Fibroblast of lung (primary cell): Measurements from ENCODE around the gene EPC2. TPM values are rescaled to one million over a fixed set of nuclear protein-coding genes. Genes with fewer than 3 reads are reported as not detected.

Experiments
- DNase-seq, 2 donors: peaks; one replicate each; pipeline versions ENCODE4 v3.0.0 to v3.0.0-alpha.2; 2010; ENCODE audit warnings: low read depth in 2 of 2
- H2AFZ ChIP-seq: 2 replicates; pipeline ENCODE4 v1.5.1; 2012; ENCODE audit warnings: low read length, control low read depth, inconsistent platforms
- H3K27ac ChIP-seq: 2 replicates; pipeline ENCODE4 v1.5.1; 2011; ENCODE audit warnings: low read length, control low read depth; ENCODE audit not compliant: insufficient read depth
- H3K27me3 ChIP-seq: 2 replicates; pipeline ENCODE4 v1.5.1; 2011; ENCODE audit warnings: mild to moderate bottlenecking, low read length; ENCODE audit not compliant: control insufficient read depth, insufficient read depth
- H3K36me3 ChIP-seq: 2 replicates; pipeline ENCODE4 v1.5.1; 2011; ENCODE audit warnings: low read length; ENCODE audit not compliant: control insufficient read depth, insufficient read depth
- H3K4me1 ChIP-seq: 2 replicates; pipeline ENCODE4 v1.5.1; 2011; ENCODE audit warnings: low read length; ENCODE audit not compliant: control insufficient read depth, insufficient read depth; ENCODE audit errors: extremely low read depth
- H3K4me2 ChIP-seq: 2 replicates; pipeline ENCODE4 v1.5.1; 2011; ENCODE audit warnings: low read length, control low read depth; ENCODE audit not compliant: insufficient read depth; ENCODE audit errors: extremely low read depth
- H3K4me3 ChIP-seq, 4 experiments: fragments of 200-600 bp in 1 of 4; sonication (generic) in 1 of 4; replicated peaks in 1 of 4; 2 replicates each; pipeline ENCODE4 v1.5.1; 2011 to 2016; ENCODE audit warnings: low read length in 4 of 4, low read depth in 3 of 4, mild to moderate bottlenecking in 3 of 4, control low read depth in 2 of 4, inconsistent platforms in 1 of 4, mixed read lengths in 1 of 4; ENCODE audit not compliant: insufficient read depth in 1 of 4; ENCODE audit errors: control extremely low read depth in 1 of 4
- H3K79me2 ChIP-seq: 2 replicates; pipeline ENCODE4 v1.5.1; 2012; ENCODE audit warnings: mild to moderate bottlenecking, low read length, inconsistent platforms; ENCODE audit not compliant: control insufficient read depth, insufficient read depth
- H3K9ac ChIP-seq: 2 replicates; pipeline ENCODE4 v1.5.1; 2011; ENCODE audit warnings: mild to moderate bottlenecking, low read length, control low read depth; ENCODE audit not compliant: insufficient read depth
- H3K9me3 ChIP-seq: 2 replicates; pipeline ENCODE4 v1.5.1; 2012; ENCODE audit warnings: low read depth, low read length; ENCODE audit not compliant: control insufficient read depth, insufficient read depth
- H4K20me1 ChIP-seq: 2 replicates; pipeline ENCODE4 v1.5.1; 2011; ENCODE audit warnings: low read length; ENCODE audit not compliant: control insufficient read depth, insufficient read depth; ENCODE audit errors: extremely low read depth
- EZH2 ChIP-seq: IDR thresholded peaks from 2 replicates; pipeline ENCODE4 v1.5.1; 2012; ENCODE audit warnings: low read length, control low read depth, mild to moderate bottlenecking; ENCODE audit errors: missing control alignments
- polyA plus RNA-seq, 2 donors: library from polyadenylated mRNA; depleted of rRNA in 1 of 2; stranded (reverse) in 1 of 2; unstranded in 1 of 2; fragments of >200 nt; gene quantifications; 2 replicates each; pipeline ENCODE4 v1.2.1, GENCODE V29; 2011 to 2012; ENCODE audit warnings: missing spikeins in 1 of 2
- total RNA-seq: library from RNA; depleted of rRNA; stranded (reverse); fragments of >200 nt; gene quantifications from 2 replicates; pipeline ENCODE4 v1.2.1, GENCODE V29; 2014
- TF ChIP-seq, protein P1 (sequence below), 2 donors: IDR thresholded peaks in 1 of 2; conservative IDR thresholded peaks in 1 of 2; 1 replicate in 1 of 2; 2 replicates in 1 of 2; pipeline ENCODE4 v1.5.1; 2011 to 2012; ENCODE audit warnings: low read length in 2 of 2, control low read depth in 1 of 2, inconsistent platforms in 1 of 2, low read depth in 1 of 2, mild to moderate bottlenecking in 1 of 2

EPC2 gene
- total and polyA plus RNA-seq, 2 donors (not counting 1 experiment from before 2014, with no cell fraction given), result 19.6 to 22.8 TPM

DNA sequence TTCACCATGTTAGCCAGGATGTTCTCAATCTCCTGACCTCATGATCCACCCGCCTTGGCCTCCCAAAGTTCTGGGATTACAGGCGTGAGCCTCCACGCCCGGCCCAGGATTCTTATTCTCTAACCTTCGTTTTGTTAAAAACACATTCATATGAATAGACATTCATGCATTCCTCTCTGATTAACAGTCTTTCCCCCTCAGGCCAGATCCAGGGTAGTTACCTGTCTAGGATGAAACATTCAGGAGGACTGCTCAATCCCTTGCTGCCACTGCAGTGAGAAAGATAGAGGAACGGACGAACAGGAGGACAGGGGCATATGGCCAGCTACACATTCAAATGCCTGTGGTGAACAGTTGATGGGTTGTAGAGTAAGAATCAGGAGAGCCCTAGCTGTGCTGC is 39.6 kb upstream of the EPC2 start:
- Histone ChIP-seq H3K36me3 (no peaks in the 10 kb centered on the region), H3K9me3 (no peaks in the 10 kb centered on the region), H3K27ac (no peak overlapping the region), H4K20me1 (no peaks in the 10 kb centered on the region), H3K9ac (no peak overlapping the region), H3K4me1 (no peaks in the 10 kb centered on the region), H3K4me3 (no peak overlapping the region), H3K4me2 (no peak overlapping the region), H3K79me2 (no peaks in the 10 kb centered on the region), H3K27me3 (no peaks in the 10 kb centered on the region), H2AFZ (no peak overlapping the region)
- TF ChIP-seq, protein P1, sequence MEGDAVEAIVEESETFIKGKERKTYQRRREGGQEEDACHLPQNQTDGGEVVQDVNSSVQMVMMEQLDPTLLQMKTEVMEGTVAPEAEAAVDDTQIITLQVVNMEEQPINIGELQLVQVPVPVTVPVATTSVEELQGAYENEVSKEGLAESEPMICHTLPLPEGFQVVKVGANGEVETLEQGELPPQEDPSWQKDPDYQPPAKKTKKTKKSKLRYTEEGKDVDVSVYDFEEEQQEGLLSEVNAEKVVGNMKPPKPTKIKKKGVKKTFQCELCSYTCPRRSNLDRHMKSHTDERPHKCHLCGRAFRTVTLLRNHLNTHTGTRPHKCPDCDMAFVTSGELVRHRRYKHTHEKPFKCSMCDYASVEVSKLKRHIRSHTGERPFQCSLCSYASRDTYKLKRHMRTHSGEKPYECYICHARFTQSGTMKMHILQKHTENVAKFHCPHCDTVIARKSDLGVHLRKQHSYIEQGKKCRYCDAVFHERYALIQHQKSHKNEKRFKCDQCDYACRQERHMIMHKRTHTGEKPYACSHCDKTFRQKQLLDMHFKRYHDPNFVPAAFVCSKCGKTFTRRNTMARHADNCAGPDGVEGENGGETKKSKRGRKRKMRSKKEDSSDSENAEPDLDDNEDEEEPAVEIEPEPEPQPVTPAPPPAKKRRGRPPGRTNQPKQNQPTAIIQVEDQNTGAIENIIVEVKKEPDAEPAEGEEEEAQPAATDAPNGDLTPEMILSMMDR (conservative IDR thresholded peaks at IDR 0.05 in 1 of 2, IDR thresholded peaks at IDR 0.05 in 1 of 2; ENCODE audit: low read depth in 1 of 2, low read length in 2 of 2), result no peak
- TF ChIP-seq EZH2, result no peak
- DNase-seq, result no peak

DNA sequence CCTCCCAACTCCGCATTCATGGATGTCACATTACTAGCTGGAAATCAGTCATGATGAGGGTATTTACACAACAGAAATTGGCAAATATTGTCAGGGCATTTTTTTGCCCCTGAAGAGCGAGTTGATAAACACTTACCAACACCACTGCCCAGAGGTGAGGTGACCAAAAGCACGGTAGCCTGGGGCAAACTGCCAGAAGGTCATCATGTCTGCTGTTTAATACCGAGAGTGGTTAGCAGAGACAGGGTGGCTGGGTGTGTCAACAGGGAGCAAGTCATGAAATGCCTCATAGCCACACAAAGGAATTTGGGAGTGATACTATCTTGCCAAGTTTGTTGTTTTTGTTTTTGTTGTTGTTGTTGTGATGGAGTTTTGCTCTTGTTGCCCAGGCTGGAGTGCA is 37.0 kb upstream of the EPC2 start:
- no peak for DNase-seq
- Histone ChIP-seq H3K79me2 (no peaks in the 10 kb centered on the region), H3K27ac (no peak overlapping the region), H3K9me3 (no peaks in the 10 kb centered on the region), H2AFZ (no peak overlapping the region), H3K9ac (no peak overlapping the region), H4K20me1 (no peaks in the 10 kb centered on the region), H3K4me2 (no peak overlapping the region), H3K36me3 (no peaks in the 10 kb centered on the region), H3K4me1 (no peaks in the 10 kb centered on the region), H3K4me3 (no peak overlapping the region), H3K27me3 (no peaks in the 10 kb centered on the region)
- TF ChIP-seq, protein P1 (conservative IDR thresholded peaks at IDR 0.05 in 1 of 2, IDR thresholded peaks at IDR 0.05 in 1 of 2; ENCODE audit: low read depth in 1 of 2, low read length in 2 of 2), result no peak
- no peak for TF ChIP-seq EZH2

DNA sequence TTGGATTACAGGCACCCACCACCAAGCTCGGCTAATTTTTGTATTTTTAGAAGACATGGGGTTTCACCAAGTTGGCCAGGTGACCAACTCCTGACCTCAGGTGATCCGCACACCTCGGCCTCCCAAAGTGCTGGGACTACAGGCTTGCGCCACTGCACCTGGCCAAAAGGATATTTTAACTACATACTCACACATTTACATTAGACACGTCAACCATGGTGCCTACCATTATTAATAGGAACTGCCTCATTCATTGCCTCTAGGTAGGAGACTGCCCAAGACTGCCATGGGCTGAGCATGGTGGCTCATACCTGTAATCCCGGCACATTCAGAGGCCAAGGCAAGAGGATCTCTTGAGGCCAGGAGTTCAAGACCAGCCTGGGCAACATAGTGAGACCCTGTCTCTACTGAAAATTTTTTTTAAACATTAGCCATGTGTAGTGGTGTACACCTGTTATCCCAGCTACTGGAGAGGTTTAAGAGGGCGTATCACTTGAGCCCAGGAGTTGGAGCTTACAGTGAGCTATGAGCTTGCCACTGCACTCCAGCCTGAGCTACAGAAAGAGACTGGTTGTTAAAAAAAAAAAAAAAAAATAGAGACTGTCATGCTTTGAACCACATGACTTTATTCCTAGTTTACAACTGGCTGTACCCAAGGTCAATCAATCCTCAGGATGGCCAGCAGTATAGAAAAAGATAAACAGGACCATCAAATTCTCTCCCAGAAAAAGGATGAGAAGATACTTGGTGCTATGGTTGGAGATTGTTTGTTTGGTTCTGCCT is 31.1 kb upstream of the EPC2 start:
- H3K27ac ChIP-seq, result no peak overlapping the region
- no peak overlapping the region for H2AFZ ChIP-seq
- no peaks in the 10 kb centered on the region for H3K27me3 ChIP-seq
- no peaks in the 10 kb centered on the region for H3K4me1 ChIP-seq
- no peaks in the 10 kb centered on the region for H3K36me3 ChIP-seq
- DNase-seq, result no peak
- no peaks in the 10 kb centered on the region for H4K20me1 ChIP-seq
- H3K4me2 ChIP-seq, result no peak overlapping the region
- no peak overlapping the region for H3K9ac ChIP-seq
- no peaks in the 10 kb centered on the region for H3K79me2 ChIP-seq
- H3K9me3 ChIP-seq, result no peaks in the 10 kb centered on the region
- TF ChIP-seq, protein P1 (conservative IDR thresholded peaks at IDR 0.05 in 1 of 2, IDR thresholded peaks at IDR 0.05 in 1 of 2; ENCODE audit: low read depth in 1 of 2, low read length in 2 of 2), result no peak
- no peak for TF ChIP-seq EZH2
- no peak overlapping the region for H3K4me3 ChIP-seq
